ENCODE data around the gene TPCN2. TPM values are rescaled to one million over a fixed set of nuclear protein-coding genes. Genes with fewer than 3 reads are reported as not detected.

TPCN2 gene
- total and polyA plus RNA-seq, 9 of the 15 experiments (the other 6 are each of a cell fraction or from before 2014, with no cell fraction given), result 0.66 to 10.2 (median 4.6) TPM

DNA sequence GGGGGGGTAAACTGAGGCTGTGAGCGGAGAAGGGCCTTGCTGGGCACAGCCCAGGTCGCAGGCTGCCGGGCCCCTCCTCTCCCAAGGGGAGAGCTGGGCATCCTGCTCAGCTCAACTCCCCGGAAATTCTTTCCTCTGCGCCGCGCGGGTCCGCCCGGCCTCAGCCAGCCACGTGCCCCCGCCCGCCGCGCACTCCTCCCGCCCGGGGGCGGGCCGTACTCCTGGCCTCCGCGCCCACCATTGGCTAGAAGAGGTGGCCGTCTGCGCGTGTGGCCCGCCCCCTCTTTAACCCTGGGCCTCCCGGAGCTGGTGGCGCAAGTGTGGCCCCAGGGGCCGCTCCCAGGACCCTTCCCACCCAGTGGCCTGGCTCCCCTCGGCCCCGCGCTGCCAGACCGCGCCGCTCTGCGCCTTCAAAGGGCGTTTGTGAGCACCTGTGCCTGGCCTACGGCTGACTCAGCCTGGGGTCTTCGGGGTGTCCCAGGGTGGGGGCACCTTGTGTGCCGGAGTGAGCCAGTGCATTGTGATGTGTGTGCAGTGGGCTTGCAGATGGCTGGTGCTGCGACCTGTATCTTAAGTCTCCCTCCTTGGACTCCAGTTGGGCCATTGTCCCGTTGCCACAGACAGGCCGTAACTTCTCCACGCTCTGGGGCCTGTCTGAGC lies 37.6 kb upstream of the TPCN2 start (continued):
- TF ChIP-seq REST (IDR thresholded peaks at IDR 0.05; ENCODE audit: borderline replicate concordance), result no peak
- TF ChIP-seq REST (CRISPR knock-in tag; IDR thresholded peaks at IDR 0.05; ENCODE audit: low read depth), result no peak
- no peak for TF ChIP-seq HBP1 (CRISPR knock-in tag; IDR thresholded peaks at IDR 0.05)
- no peak for TF ChIP-seq NCOA1 (IDR thresholded peaks at IDR 0.05; ENCODE audit: low read depth)
- TF ChIP-seq, protein P1, sequence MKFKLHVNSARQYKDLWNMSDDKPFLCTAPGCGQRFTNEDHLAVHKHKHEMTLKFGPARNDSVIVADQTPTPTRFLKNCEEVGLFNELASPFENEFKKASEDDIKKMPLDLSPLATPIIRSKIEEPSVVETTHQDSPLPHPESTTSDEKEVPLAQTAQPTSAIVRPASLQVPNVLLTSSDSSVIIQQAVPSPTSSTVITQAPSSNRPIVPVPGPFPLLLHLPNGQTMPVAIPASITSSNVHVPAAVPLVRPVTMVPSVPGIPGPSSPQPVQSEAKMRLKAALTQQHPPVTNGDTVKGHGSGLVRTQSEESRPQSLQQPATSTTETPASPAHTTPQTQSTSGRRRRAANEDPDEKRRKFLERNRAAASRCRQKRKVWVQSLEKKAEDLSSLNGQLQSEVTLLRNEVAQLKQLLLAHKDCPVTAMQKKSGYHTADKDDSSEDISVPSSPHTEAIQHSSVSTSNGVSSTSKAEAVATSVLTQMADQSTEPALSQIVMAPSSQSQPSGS (CRISPR knock-in tag; IDR thresholded peaks at IDR 0.05), result no peak
- no peak for TF ChIP-seq KDM2B (CRISPR knock-in tag; IDR thresholded peaks at IDR 0.05)
- TF ChIP-seq NFIC (IDR thresholded peaks at IDR 0.05), result no peak
- TF ChIP-seq NCOR1 (IDR thresholded peaks at IDR 0.05), result no peak

All from K562 (cell line).